DMS53 treated with DMSO at 0.1 percent for 48 hours (cell line): ENCODE measurements around the gene UGT1A5.

Experiments used
- DNase-seq: peaks from one replicate; lab custom pipeline; 2025; ENCODE audit not compliant: unreplicated experiment; lab: John Stamatoyannopoulos, UW

UGT1A5 gene

GRCh38 chr2:233807966-233808935 lies 95.5 kb downstream of the UGT1A5 start:
- DNase-seq, result no peak

- DNase-seq, result no peak
Measured at GRCh38 chr2:233810385-233810784, 97.7 kb downstream of the UGT1A5 start.

GRCh38 chr2:233811087-233811486 lies 98.4 kb downstream of the UGT1A5 start:
- no peak for DNase-seq

GRCh38 chr2:233811732-233812131 lies 99.0 kb downstream of the UGT1A5 start:
- no peak for DNase-seq

- DNase-seq, result no peak
Measured at GRCh38 chr2:233813236-233814055, 100.7 kb downstream of the UGT1A5 start.

- DNase-seq, result no peak
Measured at GRCh38 chr2:233814056-233814835, 101.5 kb downstream of the UGT1A5 start.

GRCh38 chr2:233815861-233816260 lies 103.2 kb downstream of the UGT1A5 start:
- no peak for DNase-seq

DNA sequence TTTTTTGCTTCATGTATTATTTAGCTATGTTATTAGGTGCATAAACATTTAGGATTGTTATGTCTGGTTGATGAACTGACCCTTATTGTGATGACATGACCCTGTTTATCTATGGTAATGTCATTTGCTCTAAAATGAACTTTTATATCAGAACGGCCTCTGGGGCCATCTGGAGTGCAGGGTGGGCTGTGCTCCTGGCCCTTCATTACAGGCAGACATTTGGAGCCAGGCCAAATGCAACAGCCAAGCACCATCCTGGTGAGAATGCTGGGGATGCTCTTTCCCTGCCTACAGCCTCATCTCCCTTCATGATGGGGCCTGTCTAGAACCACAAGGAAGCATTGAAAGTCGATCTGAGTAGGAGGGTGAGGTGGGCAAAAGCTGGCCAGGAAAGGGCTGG lies 103.6 kb downstream of the UGT1A5 start:
- no peak for DNase-seq

GRCh38 chr2:233816771-233817170 lies 104.1 kb downstream of the UGT1A5 start:
- DNase-seq, result no peak

DNA sequence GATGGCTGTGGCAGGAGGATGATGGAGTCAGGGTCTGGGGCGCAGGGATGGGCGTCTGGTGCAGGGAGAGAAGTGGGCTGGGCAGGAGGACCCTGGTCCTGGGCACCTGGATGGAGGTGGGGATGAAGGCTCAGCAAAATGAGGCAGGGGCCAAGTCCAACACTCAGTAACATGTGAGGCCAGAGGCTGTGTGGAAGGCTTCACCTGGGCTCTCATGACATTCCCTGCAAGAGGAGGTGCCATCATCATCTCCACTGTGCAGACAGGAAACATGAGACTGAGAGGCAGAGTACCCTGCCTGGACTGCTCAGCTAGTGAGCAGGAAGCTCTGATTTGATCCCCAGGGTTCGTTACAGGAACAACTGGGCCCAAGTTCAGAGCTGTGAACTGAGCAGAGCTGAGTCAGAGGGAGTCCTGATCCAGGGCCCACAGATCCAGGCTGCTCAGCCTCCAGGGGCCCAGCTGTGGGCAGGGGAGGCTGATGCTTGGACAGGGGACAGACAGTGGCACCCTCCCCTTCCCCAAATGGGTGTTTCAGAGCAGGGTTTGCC lies 104.7 kb downstream of the UGT1A5 start:
- no peak for DNase-seq

GRCh38 chr2:233817995-233818638 lies 105.4 kb downstream of the UGT1A5 start:
- no peak for DNase-seq

DNA sequence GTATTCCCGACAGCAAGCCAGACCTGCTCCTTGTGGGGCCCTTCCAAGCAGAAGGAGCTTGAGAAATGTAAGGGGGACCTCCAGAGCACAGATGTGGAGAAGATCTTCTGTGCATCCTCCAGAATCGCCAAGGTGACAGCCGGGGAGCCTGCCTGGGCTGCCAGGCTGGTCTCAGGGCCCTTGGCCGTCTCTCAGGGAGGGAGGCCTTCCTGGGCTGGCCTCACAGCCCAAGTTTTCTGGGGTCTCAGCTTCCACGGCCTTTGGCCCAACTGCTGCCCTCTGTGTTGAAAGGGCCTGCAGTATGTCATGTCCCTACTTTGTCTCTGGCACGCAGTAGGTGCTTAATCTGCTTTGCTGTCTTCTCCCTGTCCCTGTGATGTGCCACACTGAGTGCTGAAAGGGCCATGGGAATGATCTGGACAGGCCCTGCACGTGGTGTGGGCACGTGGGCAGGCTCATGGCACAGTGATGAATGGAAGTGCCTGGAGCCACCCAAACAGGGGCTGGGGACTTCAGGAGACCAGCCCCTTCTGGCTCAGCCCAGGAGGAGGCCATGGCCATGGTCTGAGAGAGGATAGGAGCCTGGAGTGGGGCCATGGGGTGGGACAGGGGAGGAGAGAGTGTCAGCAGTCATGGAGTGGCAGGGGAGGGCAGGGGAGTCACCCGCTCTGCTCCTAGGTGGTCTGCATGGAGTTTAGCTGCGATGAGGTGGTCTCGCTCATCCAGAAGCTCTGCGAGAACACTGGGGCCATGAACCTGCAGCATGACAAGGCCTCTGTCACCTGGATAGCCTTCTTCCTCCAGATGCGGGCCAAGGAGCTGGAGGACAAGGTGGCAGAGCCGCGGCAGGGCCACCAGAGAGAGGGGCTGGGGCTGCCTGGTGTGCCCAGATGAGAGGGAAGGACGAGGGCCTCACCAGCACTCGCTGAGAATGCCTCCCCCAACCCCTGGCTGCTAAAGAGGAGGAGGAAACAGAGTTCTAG lies 106.2 kb downstream of the UGT1A5 start:
- no peak for DNase-seq

- no peak for DNase-seq
Measured at GRCh38 chr2:233819884-233820773, 107.4 kb downstream of the UGT1A5 start.

DNA sequence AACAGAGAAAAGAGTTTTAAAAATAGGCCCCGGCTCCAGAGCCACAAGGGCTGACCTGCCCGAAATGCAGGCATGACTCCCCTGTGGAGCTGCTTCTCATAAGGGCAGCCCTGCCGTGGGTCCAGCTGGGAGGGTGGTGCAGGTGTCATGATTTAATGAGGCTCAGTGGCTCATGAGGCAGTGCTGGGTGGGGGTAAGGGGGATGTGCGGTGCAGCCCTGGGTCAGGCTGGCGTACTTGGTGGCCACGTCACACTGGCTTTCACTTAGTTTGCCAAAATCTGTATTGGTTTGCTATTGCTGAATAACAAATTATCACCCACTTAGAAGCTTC lies 108.0 kb downstream of the UGT1A5 start:
- no peak for DNase-seq

DNA sequence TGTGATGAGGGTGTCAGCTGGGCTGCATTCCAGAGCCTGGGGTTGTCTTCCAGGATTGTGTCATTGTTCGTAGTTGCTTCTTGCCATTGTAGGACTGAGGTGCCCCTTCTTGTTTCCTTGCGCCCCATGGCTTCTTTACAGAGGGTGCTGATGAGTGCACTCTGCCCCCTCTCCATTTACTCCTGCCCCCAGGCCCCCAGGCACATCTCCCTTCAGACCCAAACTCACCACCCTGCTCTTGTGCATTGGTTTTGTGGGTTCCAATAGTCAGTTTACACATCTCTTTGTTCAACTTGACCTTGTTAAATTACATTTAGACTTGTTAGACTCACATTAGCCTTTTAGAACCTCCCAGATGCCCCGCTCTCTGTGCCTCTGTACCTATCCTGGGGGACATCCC lies 108.5 kb downstream of the UGT1A5 start:
- DNase-seq, result no peak

GRCh38 chr2:233821709-233822100 lies 109.0 kb downstream of the UGT1A5 start:
- no peak for DNase-seq

DNA sequence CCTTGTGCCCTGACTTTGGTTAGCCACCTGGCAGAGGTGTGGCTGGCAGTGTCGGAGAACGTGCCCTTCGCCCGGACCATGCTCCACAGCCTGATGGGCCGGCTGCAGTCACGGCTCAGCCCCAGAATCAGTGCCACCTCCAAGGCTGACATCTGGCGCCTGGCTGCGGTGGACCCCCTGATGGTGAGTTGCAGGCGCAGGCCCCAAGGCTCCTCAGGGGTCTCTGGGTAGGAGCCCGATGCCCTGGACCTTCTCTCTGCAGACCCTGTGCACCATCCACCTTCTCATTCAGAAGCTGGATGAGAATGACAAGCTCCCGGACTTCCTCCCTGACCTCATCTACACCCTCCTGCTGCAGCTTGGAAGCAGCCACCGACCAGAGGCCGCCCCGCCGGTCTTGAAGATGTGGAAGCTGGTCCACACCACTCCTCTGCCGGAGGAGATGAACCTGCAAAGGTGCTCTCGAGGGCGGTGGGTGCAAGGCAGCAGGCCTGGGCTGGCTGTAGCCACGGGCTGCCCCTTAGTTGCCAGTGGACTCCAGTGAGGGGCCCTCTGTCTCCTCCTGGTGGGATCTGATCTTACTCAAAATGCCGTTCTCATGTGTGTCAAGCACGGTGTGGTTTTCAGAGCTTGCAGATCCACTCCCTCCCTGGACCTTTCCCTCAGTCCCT lies 109.5 kb downstream of the UGT1A5 start:
- DNase-seq, result no peak
